CD4-positive, alpha-beta T cell (primary cell): ENCODE data around the gene WDR76. TPM values are rescaled to one million over a fixed set of nuclear protein-coding genes. Genes with fewer than 3 reads are reported as not detected.

ENCODE experiments used
- ATAC-seq: fragments of 200-7000 bp; cut with Tn5 transposase; one replicate; pipeline ENCODE4 v1.10.0; 2022; ENCODE audit warnings: mild to moderate bottlenecking; ENCODE audit not compliant: poor library complexity
- CTCF ChIA-PET: fragments of 350-600 bp; sonication (Branson Sonifier 250); formaldehyde crosslinking; loops from one replicate; lab custom pipeline; 2021; ENCODE audit warnings: antibody characterized with exemption, inconsistent platforms; lab: Charles Lee
- POLR2A ChIA-PET: fragments of 350-600 bp; sonication (Branson Sonifier 250); formaldehyde crosslinking; loops from one replicate; lab custom pipeline; 2021; ENCODE audit warnings: antibody characterized with exemption, inconsistent platforms; lab: Charles Lee
- DNase-seq, 14 experiments: peaks; one replicate each; pipeline ENCODE4 v3.0.0-alpha.2; 2013 to 2020; ENCODE audit warnings: mixed read lengths in 2 of 14
- H3K27ac ChIP-seq, 2 donors: one replicate each; pipeline versions ENCODE4 v1.5.1 to v1.7.0; 2013; ENCODE audit warnings: low read length in 2 of 2, low read depth in 1 of 2, mild to moderate bottlenecking in 1 of 2
- H3K27me3 ChIP-seq, 2 experiments: 1 replicate in 1 of 2; 2 replicates in 1 of 2; pipeline versions ENCODE4 v1.6.1 to v1.7.0; 2013; ENCODE audit warnings: low read length in 2 of 2, control low read depth in 1 of 2, mild to moderate bottlenecking in 1 of 2, moderate library complexity in 1 of 2; ENCODE audit not compliant: insufficient read depth in 2 of 2, control insufficient read depth in 1 of 2
- H3K36me3 ChIP-seq: one replicate; pipeline ENCODE4 v1.6.1; 2013; ENCODE audit warnings: low read length, control low read depth; ENCODE audit not compliant: insufficient read depth
- H3K4me1 ChIP-seq: one replicate; pipeline ENCODE4 v1.6.1; 2013; ENCODE audit warnings: low read length, control low read depth; ENCODE audit not compliant: insufficient read depth
- H3K4me3 ChIP-seq: one replicate; pipeline ENCODE4 v1.5.1; 2013; ENCODE audit warnings: mild to moderate bottlenecking, low read length, moderate library complexity
- H3K9me3 ChIP-seq, 2 experiments: 1 replicate in 1 of 2; 2 replicates in 1 of 2; pipeline versions ENCODE4 v1.6.1 to v1.7.0; 2013; ENCODE audit warnings: low read length in 2 of 2, mild to moderate bottlenecking in 2 of 2, control low read depth in 1 of 2, moderate library complexity in 1 of 2; ENCODE audit not compliant: control insufficient read depth in 1 of 2, insufficient read depth in 1 of 2
- H3K27ac Mint-ChIP-seq: one replicate; pipeline ENCODE4 v1.8.0; 2020; ENCODE audit warnings: mixed read lengths
- H3K27me3 Mint-ChIP-seq: one replicate; pipeline ENCODE4 v1.8.0; 2021; ENCODE audit warnings: mixed read lengths
- H3K36me3 Mint-ChIP-seq: one replicate; pipeline ENCODE4 v1.8.0; 2021; ENCODE audit warnings: low read depth, mixed read lengths
- H3K4me1 Mint-ChIP-seq: one replicate; pipeline ENCODE4 v1.8.0; 2021; ENCODE audit warnings: low read depth, mixed read lengths
- H3K4me3 Mint-ChIP-seq: one replicate; pipeline ENCODE4 v1.8.0; 2020; ENCODE audit warnings: mild to moderate bottlenecking, mixed read lengths
- H3K9me3 Mint-ChIP-seq: one replicate; pipeline ENCODE4 v1.8.0; 2020; ENCODE audit warnings: mixed read lengths
- CTCF ChIP-seq: fragments of 200-600 bp; IDR thresholded peaks from one replicate; pipeline ENCODE4 v1.8.0; 2022; ENCODE audit warnings: antibody characterized with exemption, mild to moderate bottlenecking
- intact Hi-C, 2 experiments: fragments of 100-400 bp; cut with DNase I in 1 of 2; cut with micrococcal nuclease in 1 of 2; formaldehyde crosslinking; loops; one replicate each; pipeline versions ENCODE4 v1.15.1 to v1.9.0; 2023 to 2025; cut with DNase I, micrococcal nuclease
- total RNA-seq, 174 experiments: library from RNA in 2 of 174; stranded (reverse) in 2 of 174; gene quantifications; one replicate each; pipeline ENCODE4 v1.2.3 and lab custom pipeline; 2021 to 2026

The WDR76 gene
- total RNA-seq, 2 experiments from 2014 or later, result 7.0 to 8.6 TPM

DNA sequence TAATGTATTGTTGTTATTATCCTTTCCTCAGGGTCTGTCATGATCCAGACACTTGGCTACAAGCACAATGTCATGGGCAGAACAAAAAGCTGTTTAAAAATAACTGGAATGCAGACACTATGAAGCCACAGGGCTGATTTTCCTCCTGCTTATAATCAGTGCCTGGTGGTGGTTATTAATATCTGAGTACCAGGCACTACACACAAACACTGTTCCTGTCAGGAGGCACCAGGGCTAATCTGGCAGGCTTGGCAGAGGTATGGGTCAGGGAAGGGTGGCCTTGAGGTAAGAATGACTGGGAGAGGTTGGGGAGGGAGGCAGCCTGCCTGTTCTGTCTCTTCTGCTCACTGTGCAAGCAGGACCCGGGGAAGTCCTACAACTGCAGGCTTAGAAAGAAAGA lies 67.2 kb downstream of the WDR76 start:
- no peak overlapping the region for H3K27ac Mint-ChIP-seq
- intact Hi-C loops, result no loop called here
- no peaks in the 10 kb centered on the region for H3K27me3 Mint-ChIP-seq

DNA sequence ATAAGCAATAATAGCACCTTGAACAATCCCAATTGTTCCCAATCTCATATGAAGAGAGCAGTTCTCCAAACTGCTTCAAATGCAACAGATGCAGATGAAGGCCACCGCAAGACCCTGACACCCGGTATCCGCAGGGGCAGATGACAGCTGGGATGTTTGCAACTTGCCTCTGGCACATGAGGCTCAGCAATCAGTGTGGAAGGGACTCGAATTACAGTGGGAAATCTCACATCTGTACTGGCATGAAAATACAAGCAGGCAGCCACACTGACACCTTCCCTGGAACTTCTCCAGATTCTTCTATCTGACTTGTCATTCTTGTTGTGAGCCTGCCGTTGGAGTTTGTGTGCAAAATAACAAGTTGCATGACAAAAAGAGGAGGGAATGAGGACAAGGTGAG lies 68.8 kb downstream of the WDR76 start:
- POLR2A ChIA-PET, result no interaction called here
- CTCF ChIA-PET, result no interaction called here
- no peaks in the 10 kb centered on the region for H3K9me3 Mint-ChIP-seq

More for the DNA sequence above, 67.2 kb downstream of the WDR76 start:
- Histone ChIP-seq H3K4me3 (no peak overlapping the region), H3K27me3 (no peaks in the 10 kb centered on the region), H3K4me1 (no peaks in the 10 kb centered on the region), H3K9me3 (no peaks in the 10 kb centered on the region), H3K27ac (no peak overlapping the region), H3K36me3 (no peaks in the 10 kb centered on the region)
- Mint-ChIP-seq H3K4me1 (no peaks in the 10 kb centered on the region), H3K9me3 (no peaks in the 10 kb centered on the region), H3K36me3 (no peaks in the 10 kb centered on the region), H3K4me3 (no peak overlapping the region)
- ATAC-seq, result no peak
- no peak for DNase-seq
- ChIA-PET POLR2A (no interaction called here), CTCF (no interaction called here)
- TF ChIP-seq CTCF, result no peak

DNA sequence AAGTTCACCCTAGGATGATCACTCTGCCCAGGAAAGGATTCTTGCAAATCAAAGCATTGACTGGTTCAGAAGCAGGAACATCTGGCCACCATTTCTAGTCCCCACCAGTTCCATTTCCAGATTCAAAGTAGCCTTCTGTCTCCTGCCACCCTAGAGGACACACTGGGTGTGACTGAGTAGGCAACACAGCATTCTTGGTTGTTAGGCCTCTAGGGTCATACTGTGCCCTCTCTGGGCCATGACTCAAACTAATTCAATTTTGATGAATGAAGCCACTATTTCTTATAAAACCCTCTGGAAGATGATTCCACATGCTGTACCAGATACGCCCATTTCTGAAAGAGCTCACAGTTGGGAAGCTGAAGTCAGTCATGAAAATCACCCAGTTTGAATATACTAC lies 69.7 kb downstream of the WDR76 start:
- no peak overlapping the region for H3K27ac ChIP-seq
- no peak for TF ChIP-seq CTCF
- no peaks in the 10 kb centered on the region for H3K9me3 ChIP-seq
- no peaks in the 10 kb centered on the region for H3K27me3 Mint-ChIP-seq
- POLR2A ChIA-PET, result no interaction called here
- H3K4me1 Mint-ChIP-seq, result no peaks in the 10 kb centered on the region
- no peaks in the 10 kb centered on the region for H3K9me3 Mint-ChIP-seq
- H3K4me3 ChIP-seq, result no peak overlapping the region
- DNase-seq (no peak), ATAC-seq (no peak)
- H3K36me3 Mint-ChIP-seq, result no peaks in the 10 kb centered on the region
- intact Hi-C loops, result no loop called here
- no peaks in the 10 kb centered on the region for H3K27me3 ChIP-seq
- H3K36me3 ChIP-seq, result no peaks in the 10 kb centered on the region
- CTCF ChIA-PET, result no interaction called here
- H3K27ac Mint-ChIP-seq, result no peak overlapping the region
- no peak overlapping the region for H3K4me3 Mint-ChIP-seq
- no peaks in the 10 kb centered on the region for H3K4me1 ChIP-seq

More for the DNA sequence above, 68.8 kb downstream of the WDR76 start:
- Mint-ChIP-seq H3K27ac (no peak overlapping the region), H3K4me3 (no peak overlapping the region), H3K36me3 (no peaks in the 10 kb centered on the region), H3K27me3 (no peaks in the 10 kb centered on the region), H3K4me1 (no peaks in the 10 kb centered on the region)
- no peaks in the 10 kb centered on the region for H3K4me1 ChIP-seq
- H3K27me3 ChIP-seq, result no peaks in the 10 kb centered on the region
- ATAC-seq (no peak), DNase-seq (no peak)
- no peak for TF ChIP-seq CTCF
- H3K36me3 ChIP-seq, result no peaks in the 10 kb centered on the region
- H3K9me3 ChIP-seq, result no peaks in the 10 kb centered on the region
- intact Hi-C loops, result no loop called here
- H3K27ac ChIP-seq, result no peak overlapping the region
- no peak overlapping the region for H3K4me3 ChIP-seq
